HG02885 (cell line): ENCODE measurements around the gene SIX1.
A peak's percentile ranks its signal among the peaks of the same experiment; 100 is the strongest.

ENCODE experiments used
- ATAC-seq: cut with Tn5 transposase; IDR thresholded peaks from one replicate; pipeline ENCODE4 v1.9.1; 2021; ENCODE audit warnings: mild to moderate bottlenecking; ENCODE audit not compliant: unreplicated experiment, poor library complexity

The SIX1 gene

DNA sequence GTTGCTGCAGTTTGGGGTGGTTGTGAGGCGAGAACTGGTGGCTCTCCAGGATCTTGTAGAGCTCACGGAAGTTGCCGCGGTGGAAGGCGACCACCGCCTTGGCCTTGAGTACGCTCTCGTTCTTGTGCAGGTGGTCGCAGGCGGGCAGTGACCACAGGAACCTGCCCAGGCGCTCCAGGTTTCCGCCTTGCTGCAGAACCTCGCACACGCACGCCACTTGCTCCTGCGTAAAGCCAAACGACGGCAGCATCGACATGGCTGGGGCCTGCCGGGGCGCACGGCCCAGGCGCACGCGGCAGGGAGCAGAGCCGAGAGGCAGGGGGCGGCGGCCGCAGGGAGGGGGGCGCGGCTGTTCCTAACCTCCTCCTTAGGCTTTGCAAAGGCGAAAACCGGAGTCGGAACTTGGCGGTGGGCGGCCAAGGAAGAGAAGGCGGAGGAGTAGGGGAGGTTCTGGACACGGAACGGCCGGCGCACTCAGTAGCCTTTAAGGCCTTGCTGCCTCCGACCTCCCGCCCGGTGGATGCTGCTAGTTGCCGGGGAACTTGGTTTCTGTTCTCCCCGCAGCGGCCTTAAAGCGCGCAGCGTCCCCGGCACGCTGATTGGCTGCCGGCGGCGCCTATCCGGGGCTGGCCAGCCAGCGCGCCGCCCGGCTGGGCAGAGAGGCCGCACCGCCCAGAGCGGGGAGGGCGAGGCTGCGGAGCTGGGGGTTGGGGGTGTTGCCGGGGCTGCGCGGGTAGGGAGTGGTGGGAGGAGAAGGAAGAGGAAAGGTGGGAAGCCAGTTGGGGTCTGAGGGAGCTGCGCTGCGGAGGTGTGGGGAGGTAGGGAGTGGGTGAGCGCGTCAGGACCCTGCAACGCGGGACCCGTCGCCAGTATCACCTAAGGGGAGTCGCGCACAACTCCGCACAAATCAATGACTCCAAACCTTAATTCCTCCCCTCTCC lies at the start of gene SIX1:
TSS of gene SIX1 (minus strand) at position 544 of the 941 bp plus-strand sequence. CDS start at position 256, 288 bp downstream.
- ATAC-seq: peak; percentile 78

DNA sequence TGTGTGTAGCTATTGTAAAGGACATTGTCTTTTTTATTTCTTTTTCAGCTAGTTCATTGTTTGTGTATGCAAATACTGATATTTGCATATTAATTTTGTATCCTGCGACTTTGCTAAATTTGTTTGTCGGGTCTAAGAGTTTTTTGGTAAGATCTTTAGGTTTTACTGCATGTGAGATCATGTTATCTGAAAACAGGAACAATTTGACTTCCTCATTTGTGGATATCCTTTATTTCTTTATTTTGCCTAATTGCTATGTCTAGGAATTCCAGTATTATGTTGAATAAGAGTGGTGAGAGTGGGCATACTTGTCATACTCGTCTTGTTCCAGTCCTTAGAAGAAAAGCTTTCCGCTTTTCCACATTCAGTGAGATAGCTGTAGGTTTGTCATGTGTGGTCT lies 46.0 kb upstream of the SIX1 start:
- no peak for ATAC-seq

GRCh38 chr14:60691383-60692113 lies 42.3 kb upstream of the SIX1 start:
- no peak for ATAC-seq

DNA sequence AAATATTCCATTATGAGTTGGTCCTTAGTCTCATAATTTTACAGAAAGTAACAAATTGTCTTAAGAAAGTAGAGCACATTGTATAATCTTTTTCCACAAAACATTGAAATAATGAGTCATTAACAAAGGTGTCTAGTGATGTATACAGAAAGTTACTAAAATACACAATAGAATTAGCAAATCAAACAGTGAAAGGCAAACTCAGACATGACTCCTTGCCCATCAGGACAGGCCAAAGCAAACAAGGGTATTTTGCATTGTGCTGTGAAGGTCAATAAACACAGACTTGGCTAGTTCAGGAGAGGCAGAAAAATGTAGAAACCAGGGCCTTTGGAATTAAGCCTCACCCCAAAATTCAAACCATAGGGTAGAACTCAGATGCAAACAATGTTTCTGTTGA lies 37.6 kb upstream of the SIX1 start:
- ATAC-seq: no peak

- ATAC-seq: no peak
Measured at GRCh38 chr14:60684203-60684602, 34.9 kb upstream of the SIX1 start.

DNA sequence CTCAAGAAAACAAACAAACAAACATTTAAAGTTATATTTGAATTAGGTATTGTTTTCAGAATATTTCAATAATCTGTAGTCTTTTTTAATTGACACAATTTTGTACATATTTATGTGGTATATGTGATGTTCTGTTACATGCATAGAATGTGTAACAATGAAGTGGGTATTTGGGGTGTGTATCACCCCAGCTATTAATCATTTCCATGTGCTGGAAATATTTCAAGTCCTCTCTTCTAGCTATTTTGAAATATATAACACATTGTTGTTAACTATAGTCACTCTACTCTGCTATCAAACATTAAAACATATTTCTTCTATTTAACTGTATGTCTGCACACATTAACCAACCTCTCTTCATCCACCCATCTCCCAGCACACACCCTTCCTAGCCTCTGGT lies 32.0 kb upstream of the SIX1 start:
- no peak for ATAC-seq

GRCh38 chr14:60680511-60680910 lies 31.2 kb upstream of the SIX1 start:
- ATAC-seq: no peak

GRCh38 chr14:60679566-60680258 lies 30.4 kb upstream of the SIX1 start:
- no peak for ATAC-seq

- ATAC-seq: no peak
Measured at GRCh38 chr14:60677701-60678100, 28.4 kb upstream of the SIX1 start.

DNA sequence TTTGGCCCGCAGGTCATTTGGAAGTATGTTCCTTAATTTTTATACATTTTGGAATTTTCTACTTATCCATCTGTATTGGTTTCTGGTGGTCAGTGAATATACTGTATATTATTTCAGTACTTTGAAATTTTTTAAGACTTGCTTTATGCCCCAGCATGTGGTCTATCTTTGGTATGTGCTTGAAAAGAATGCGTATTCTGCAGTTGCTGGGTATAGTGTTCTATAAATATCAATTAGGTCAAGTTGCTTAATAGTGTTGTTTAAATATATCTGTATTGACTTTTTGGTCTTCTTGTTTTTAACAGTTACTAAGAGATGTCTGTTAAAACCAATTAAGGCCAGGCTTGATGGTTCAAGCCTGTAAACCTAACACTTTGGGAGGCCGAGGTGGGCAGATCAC lies 21.7 kb upstream of the SIX1 start:
- no peak for ATAC-seq

- ATAC-seq: no peak
Measured at GRCh38 chr14:60668431-60669112, 19.3 kb upstream of the SIX1 start.

DNA sequence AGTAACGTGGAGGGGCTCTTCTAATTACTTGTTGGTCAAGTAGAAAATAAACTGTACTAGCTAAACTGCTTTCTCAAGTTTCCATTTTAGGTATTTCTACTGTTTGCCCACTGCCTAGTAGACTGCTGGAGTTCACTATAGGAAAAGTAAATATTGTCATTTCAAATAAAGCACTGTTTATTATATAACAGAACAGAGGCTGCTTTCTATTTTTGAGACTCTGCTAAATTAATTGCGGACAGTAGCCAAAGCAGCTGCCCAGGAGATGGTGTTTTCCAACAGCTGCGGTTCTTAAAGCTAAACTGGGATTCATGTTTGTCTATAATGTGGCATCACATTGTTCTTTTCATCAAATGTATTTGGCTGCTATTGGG lies 15.9 kb upstream of the SIX1 start:
- ATAC-seq: no peak

DNA sequence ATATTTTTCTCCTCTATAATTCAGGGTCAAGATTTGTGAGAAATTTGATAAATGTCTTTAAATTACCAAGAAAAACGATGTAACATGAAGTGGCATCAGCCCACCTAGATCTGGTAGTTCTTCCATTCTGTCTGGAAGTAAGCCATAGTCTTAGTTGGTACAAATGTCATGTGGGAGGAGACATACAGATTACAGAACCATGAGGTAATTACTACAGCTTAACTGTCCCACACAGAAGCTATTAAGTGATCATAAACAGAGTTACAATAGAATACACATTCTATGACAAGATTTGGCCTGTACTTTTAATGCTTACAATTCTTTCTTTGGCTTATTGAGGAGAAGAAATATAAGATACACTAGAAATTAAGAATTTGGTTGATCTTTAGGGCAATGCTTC lies 13.7 kb upstream of the SIX1 start:
- ATAC-seq: no peak

DNA sequence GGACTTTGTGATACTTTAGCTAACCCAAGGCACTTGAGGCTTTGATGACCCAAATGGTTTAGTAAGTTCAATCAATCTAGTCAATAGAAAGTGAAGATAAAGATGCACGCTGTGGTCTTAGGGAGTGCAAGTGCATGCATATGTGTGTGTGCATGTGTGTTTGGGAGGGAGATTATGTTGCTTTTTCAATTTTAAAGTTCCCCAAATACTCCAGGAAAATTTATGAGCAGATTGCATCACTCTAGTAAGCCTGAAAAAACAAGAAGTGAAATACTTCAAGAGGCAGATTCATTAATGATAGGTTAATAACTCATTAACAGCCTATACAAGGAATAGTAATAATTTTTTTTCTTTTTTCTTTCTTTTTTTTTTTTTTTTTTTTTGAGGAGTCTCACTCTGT lies 12.4 kb upstream of the SIX1 start:
- no peak for ATAC-seq

- no peak for ATAC-seq
Measured at GRCh38 chr14:60658909-60659585, 9.8 kb upstream of the SIX1 start.

- ATAC-seq: no peak
Measured at GRCh38 chr14:60658211-60658690, 9.0 kb upstream of the SIX1 start.

DNA sequence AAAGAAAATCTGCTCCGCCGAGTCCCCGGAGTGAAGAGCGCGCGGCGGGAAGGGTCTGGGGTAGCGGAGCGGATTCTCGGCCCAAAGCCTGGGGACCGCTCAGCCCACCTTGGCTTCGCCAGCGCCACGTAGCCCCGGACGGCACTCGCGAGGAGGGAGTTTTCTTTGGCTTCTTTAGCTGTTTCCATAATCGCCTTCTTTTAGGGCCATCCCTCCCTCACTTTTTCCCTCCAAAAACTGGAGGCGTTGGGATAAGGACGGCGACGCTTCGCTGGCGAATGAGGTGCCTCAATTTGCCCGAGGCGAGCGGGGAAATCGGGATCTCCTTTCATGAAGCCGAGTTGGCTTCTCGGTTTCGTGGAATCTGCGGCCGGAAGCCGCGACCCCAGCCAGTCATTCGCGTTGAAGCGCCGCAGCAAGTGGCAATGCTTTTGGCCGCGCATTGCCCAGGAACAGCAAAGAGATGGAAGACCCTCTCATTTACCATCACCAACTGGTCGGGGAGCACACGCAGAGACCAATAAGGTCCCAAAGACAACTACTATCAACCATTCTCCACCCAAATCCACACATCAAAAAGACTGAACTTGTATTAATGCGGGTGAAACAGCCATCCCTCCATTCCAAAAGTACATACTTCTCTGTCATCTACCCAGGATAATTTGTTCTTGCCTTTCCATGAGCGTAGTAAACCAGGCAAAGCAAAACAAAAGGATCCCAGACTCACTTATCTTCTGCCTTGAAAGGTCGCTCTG lies 8.4 kb upstream of the SIX1 start:
- ATAC-seq: no peak

DNA sequence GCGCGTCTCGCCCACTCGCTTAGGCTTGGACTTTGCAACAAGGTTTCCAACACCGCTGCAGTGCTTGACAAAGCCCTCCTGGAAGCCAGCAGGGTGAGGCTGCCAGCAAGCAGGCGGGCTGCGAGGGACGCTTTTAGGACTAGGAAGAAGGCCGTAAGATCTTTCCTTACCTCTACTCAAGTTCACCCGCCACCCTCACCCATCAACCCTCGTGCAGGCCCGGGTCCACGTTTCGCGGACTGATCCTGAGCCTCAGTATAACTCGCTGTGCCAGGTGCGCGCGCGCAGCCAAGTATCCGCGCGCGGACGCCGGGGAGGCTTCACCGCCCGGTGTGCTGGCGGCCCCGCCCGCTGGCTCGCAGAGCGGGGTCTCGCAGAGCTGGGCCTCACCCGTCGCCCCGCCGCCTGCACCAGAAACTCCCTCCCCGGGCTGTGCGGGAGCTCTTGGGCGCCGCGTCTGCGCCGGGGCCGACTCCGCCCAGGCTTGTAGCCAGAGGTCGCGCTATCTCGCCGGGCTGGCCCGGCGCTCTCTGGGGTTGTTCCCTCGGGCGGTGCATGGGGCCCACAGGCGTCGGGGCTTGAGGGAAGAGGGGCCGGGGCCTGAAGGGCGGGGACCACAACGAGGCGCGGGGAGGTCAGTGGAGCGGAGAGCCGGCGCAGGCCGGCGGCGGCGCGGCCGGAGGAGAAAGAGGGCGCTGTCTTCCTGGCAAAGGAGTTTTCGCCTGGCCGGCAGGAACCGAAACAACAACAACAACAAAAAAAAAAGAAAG lies 7.6 kb upstream of the SIX1 start:
- peak; percentile 91 for ATAC-seq
